ENCODE measurements around the gene HOXD3. TPM values are rescaled to one million over a fixed set of nuclear protein-coding genes. Genes with fewer than 3 reads are reported as not detected.

HOXD3 gene
- total RNA-seq, 4 donors from 2014 or later: 0.56 to 3.1 (median 1.7) TPM; not detected in 1

DNA sequence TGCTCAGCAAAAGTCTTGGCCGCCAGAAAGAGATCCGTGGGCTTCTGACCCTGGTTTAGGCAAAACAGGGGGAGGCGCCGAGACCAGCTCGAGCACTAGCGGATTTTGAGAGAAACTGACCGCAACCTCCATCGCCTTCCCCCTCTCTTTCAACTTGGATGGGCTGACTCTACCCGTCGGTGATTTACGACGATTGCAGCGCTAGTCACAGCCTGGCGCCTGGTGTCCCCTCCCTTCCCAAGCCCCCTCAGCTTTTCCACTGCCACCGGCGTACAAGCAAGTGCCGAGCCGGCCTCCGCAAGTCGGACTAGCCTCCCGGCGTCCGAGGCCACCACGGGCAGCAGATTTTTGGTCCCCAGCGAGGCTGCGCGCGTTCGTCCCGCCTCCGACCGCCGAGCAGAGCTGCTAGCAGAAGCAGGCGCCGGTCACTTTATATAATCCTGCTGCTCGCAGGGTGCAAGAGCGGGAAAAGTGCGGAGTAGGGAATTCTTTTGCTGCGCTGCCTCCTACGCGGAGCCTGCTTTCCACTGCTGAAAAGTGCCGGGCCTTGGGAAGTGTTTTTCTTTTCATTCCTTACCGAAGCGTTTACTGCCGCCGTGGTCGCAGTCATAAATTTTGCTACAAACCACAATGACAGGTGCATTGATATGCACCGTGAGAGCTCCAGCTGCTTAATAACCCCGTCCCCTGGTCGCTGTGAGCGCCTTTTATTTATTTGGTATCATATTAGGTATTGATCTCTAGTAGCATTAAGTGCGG is 7.7 kb downstream of the HOXD3 start:
- TF ChIP-seq, protein P1, sequence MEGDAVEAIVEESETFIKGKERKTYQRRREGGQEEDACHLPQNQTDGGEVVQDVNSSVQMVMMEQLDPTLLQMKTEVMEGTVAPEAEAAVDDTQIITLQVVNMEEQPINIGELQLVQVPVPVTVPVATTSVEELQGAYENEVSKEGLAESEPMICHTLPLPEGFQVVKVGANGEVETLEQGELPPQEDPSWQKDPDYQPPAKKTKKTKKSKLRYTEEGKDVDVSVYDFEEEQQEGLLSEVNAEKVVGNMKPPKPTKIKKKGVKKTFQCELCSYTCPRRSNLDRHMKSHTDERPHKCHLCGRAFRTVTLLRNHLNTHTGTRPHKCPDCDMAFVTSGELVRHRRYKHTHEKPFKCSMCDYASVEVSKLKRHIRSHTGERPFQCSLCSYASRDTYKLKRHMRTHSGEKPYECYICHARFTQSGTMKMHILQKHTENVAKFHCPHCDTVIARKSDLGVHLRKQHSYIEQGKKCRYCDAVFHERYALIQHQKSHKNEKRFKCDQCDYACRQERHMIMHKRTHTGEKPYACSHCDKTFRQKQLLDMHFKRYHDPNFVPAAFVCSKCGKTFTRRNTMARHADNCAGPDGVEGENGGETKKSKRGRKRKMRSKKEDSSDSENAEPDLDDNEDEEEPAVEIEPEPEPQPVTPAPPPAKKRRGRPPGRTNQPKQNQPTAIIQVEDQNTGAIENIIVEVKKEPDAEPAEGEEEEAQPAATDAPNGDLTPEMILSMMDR (IDR thresholded peaks at IDR 0.05): no peak
- no peak for TF ChIP-seq POLR2A (IDR thresholded peaks at IDR 0.05)
- 41 to 52% methylated on average over 52 of the region's 52 CpGs for WGBS, 2 donors
- peak in 1 of 2 donors; percentile 59 for DNase-seq (ENCODE audit: low spot score in 2 of 2)
- H3K4me3 ChIP-seq (ENCODE audit: low read depth, poor library complexity, severe bottlenecking): no peak overlapping the region
- intact Hi-C loops (cut with DNase I; ENCODE audit: low total_unique reads): no loop called here

DNA sequence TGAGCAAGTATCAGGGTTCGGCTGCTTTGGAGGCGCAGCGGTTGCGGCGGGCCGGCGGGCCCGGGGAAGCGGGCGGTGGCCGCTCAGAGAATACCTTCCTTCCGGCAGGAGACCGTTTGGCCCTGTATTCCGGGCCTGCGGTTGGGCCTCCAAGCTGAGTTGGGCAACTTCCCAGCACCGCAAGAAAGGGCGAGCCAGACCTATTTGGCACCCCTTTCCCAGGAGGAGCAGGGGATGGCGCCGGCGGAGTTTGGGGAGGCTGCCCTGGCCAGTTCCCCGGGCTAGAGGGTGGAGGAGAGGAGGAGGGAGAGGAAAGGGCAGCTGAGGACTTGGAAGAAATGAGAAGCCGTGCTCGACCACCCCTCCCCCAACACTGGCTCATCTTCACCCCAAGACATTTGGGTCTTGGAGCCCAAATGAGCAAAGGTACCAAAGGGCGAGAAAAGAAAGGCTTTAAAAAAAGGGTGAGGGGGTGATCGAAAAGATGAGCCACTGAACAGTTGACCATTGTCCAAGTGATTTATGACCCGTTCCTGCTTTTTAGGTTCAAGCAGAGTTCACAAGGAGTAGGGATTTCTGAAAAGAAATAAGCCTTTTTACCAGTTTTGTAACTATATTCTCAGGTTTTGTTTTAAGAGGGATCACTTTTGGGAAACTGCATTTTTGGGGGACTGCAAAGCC is 8.4 kb downstream of the HOXD3 start:
- 45 to 55% methylated on average over 26 of the region's 26 CpGs for WGBS, 2 donors
- no peak overlapping the region for H3K4me3 ChIP-seq (ENCODE audit: low read depth, poor library complexity, severe bottlenecking)
- intact Hi-C loops (cut with DNase I; ENCODE audit: low total_unique reads): no loop called here
- peak in 1 of 2 donors; percentile 75 for DNase-seq (ENCODE audit: low spot score in 2 of 2)
- no peak for TF ChIP-seq POLR2A (IDR thresholded peaks at IDR 0.05)
- TF ChIP-seq, protein P1 (IDR thresholded peaks at IDR 0.05): no peak

GRCh38 chr2:176166272-176166671 is 9.2 kb downstream of the HOXD3 start:
- TF ChIP-seq POLR2A (IDR thresholded peaks at IDR 0.05): no peak
- TF ChIP-seq, protein P1 (IDR thresholded peaks at IDR 0.05): no peak
- WGBS, 2 donors: 45 to 58% methylated on average over 2 of the region's 2 CpGs
- DNase-seq (ENCODE audit: low spot score in 2 of 2): no peak
- no peak overlapping the region for H3K4me3 ChIP-seq (ENCODE audit: low read depth, poor library complexity, severe bottlenecking)
- intact Hi-C loops (cut with DNase I; ENCODE audit: low total_unique reads): no loop called here

- DNase-seq (ENCODE audit: low spot score in 2 of 2): no peak
- 70 to 78% methylated on average over 1 of the region's 1 CpG for WGBS, 2 donors
- TF ChIP-seq, protein P1 (IDR thresholded peaks at IDR 0.05): no peak
- no peak for TF ChIP-seq POLR2A (IDR thresholded peaks at IDR 0.05)
- intact Hi-C loops (cut with DNase I; ENCODE audit: low total_unique reads): no loop called here
- H3K4me3 ChIP-seq (ENCODE audit: low read depth, poor library complexity, severe bottlenecking): no peak overlapping the region
Measured at GRCh38 chr2:176167398-176167797, 10.3 kb downstream of the HOXD3 start.

- 84 to 97% methylated on average over 2 to 5 of the region's 5 CpGs for WGBS, 2 donors
- intact Hi-C loops (cut with DNase I; ENCODE audit: low total_unique reads): no loop called here
- no peak for TF ChIP-seq POLR2A (IDR thresholded peaks at IDR 0.05)
- TF ChIP-seq, protein P1 (IDR thresholded peaks at IDR 0.05): no peak
Measured at GRCh38 chr2:176169181-176169580, 12.1 kb downstream of the HOXD3 start.

More at GRCh38 chr2:176169181-176169580, 12.1 kb downstream of the HOXD3 start:
- H3K4me3 ChIP-seq (ENCODE audit: low read depth, poor library complexity, severe bottlenecking): no peak overlapping the region
- peak in 1 of 2 donors; percentile 81 for DNase-seq (ENCODE audit: low spot score in 2 of 2)

Measured in lower leg skin (tissue), 4 donors.